ENCODE measurements around the gene RSAD2.

The RSAD2 gene

DNA sequence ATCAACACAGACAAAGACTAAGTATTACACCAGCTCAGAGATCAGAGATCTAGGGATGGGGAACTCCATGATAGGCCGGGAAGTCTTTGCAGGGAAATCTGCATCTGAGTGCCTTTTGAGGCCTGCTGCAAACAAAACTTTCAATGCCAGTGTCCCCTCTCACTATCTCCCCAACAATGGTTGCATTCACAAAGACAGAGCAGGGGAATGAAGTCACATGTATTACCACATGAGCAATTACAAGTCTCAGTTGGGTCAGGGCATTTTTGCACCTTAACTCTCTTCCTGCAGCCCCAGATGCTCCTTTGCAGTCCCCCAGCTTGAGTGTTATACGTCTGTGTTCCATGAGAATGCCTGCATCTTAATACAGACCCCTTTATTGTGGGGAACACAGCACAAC lies 37.8 kb downstream of the RSAD2 start:
- Histone ChIP-seq H3K9me3 (ENCODE audit: control insufficient read depth, low read length) (no peaks in the 10 kb centered on the region), H3K4me1 (ENCODE audit: control insufficient read depth, insufficient read depth, low read length, poor library complexity, severe bottlenecking) (peaks cover 41% of the 10 kb centered on the region), H3K27ac (ENCODE audit: insufficient read depth, low read length, poor library complexity, severe bottlenecking) (no peak overlapping the region), H3K4me3 (ENCODE audit: insufficient read depth, low read depth, low read length, poor library complexity, severe bottlenecking) (no peak overlapping the region), H3K27me3 (replicated peaks; ENCODE audit: control insufficient read depth, insufficient read depth, low read length, poor library complexity, severe bottlenecking) (no peaks in the 10 kb centered on the region), H3K36me3 (ENCODE audit: control insufficient read depth, insufficient read depth, low read length) (no peaks in the 10 kb centered on the region)
- no peak for DNase-seq

DNA sequence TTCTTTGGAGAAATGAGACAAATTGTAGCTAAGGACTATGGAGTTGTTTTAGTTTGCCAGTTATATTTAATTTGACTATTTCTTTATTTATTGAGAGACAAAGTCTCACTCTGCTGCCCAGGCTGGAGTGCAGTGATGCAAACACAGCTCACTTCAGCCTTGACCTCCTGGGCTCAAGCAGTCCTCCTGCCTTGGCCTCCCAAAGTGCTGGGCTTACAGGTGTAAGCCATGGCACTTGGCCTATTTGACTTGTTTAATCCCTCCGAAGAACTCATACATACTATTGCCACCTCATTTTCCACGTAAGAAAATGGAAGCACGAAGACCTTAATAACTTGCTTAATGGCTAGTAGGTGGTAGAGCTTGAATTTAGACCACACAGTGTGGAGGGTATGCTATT lies 38.6 kb downstream of the RSAD2 start:
- no peaks in the 10 kb centered on the region for H3K36me3 ChIP-seq (ENCODE audit: control insufficient read depth, insufficient read depth, low read length)
- DNase-seq, result no peak
- no peaks in the 10 kb centered on the region for H3K9me3 ChIP-seq (ENCODE audit: control insufficient read depth, low read length)
- H3K4me3 ChIP-seq (ENCODE audit: insufficient read depth, low read depth, low read length, poor library complexity, severe bottlenecking), result no peak overlapping the region
- peaks cover 34% of the 10 kb centered on the region for H3K4me1 ChIP-seq (ENCODE audit: control insufficient read depth, insufficient read depth, low read length, poor library complexity, severe bottlenecking)
- no peak overlapping the region for H3K27ac ChIP-seq (ENCODE audit: insufficient read depth, low read length, poor library complexity, severe bottlenecking)
- H3K27me3 ChIP-seq (replicated peaks; ENCODE audit: control insufficient read depth, insufficient read depth, low read length, poor library complexity, severe bottlenecking), result no peaks in the 10 kb centered on the region

DNA sequence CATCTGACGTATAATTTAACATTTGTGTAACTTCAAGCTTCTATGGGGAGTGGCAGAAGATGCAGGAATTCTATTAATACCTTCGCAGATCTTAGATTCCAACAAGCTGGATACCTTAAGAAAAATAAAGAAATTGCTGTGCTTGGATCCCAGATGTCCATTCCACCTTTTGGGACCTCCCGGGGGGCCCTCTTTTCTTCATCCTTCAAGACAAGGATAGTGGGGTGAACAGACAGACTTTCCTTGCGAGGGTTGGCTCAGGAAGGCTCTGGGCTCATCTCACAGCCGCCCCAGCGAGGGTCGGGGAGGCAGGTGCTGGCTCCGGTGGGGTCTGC lies 39.1 kb downstream of the RSAD2 start:
- Histone ChIP-seq H3K4me1 (ENCODE audit: control insufficient read depth, insufficient read depth, low read length, poor library complexity, severe bottlenecking) (peaks cover 34% of the 10 kb centered on the region), H3K27ac (ENCODE audit: insufficient read depth, low read length, poor library complexity, severe bottlenecking) (peak overlapping the region; percentile 28), H3K27me3 (replicated peaks; ENCODE audit: control insufficient read depth, insufficient read depth, low read length, poor library complexity, severe bottlenecking) (no peaks in the 10 kb centered on the region), H3K4me3 (ENCODE audit: insufficient read depth, low read depth, low read length, poor library complexity, severe bottlenecking) (no peak overlapping the region), H3K36me3 (ENCODE audit: control insufficient read depth, insufficient read depth, low read length) (no peaks in the 10 kb centered on the region), H3K9me3 (ENCODE audit: control insufficient read depth, low read length) (no peaks in the 10 kb centered on the region)
- no peak for DNase-seq

DNA sequence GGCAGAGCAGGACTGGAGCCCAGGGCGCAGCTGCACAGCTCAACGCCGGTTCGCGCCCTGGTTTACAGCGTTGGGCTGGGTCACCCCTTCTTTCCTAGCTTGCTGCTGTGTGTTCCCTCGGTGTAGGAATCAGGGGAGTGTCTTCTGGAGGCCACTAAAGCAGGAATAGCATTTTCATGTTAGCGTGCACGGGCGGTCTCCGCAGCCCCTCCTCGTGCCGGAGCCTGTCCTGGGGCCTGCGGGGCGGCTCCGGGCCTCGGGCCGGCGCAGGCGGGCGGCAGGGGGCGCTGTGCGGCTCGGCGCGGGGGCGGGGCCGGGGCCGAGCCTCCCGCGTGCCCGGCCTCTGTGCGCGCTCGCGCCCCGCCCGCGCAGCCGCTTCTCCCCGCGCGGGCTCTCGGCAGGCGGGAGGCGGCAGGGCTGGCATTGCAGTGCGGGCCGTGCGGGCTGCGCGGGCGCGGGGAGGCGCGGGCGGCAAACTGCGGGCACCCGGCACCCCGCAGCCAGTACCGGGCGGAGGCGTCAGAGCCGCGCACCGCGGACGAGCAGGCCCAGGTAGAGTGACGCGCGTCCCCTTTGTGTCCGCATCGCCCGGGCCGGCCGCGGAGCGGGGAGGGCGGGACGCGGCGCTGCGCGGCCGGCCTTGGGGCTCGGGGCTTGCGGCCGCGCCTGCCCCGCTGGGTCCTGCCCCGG lies 39.6 kb downstream of the RSAD2 start, which contains the start of gene RNF144A:
TSS of gene RNF144A (plus strand) at position 342 of the 690 bp plus-strand sequence. CDS start 79,515 bp downstream, outside the sequence.
- no peaks in the 10 kb centered on the region for H3K9me3 ChIP-seq (ENCODE audit: control insufficient read depth, low read length)
- peak within 1 kb of the TSS; percentile 45 for H3K27ac ChIP-seq (ENCODE audit: insufficient read depth, low read length, poor library complexity, severe bottlenecking)
- peak; percentile 44 to 57 (median 54) for DNase-seq
- H3K4me1 ChIP-seq (ENCODE audit: control insufficient read depth, insufficient read depth, low read length, poor library complexity, severe bottlenecking), result peaks cover 34% of the 10 kb centered on the region
- peak within 1 kb of the TSS; percentile 73 for H3K4me3 ChIP-seq (ENCODE audit: insufficient read depth, low read depth, low read length, poor library complexity, severe bottlenecking)
- no peaks in the 10 kb centered on the region for H3K36me3 ChIP-seq (ENCODE audit: control insufficient read depth, insufficient read depth, low read length)
- no peaks in the 10 kb centered on the region for H3K27me3 ChIP-seq (replicated peaks; ENCODE audit: control insufficient read depth, insufficient read depth, low read length, poor library complexity, severe bottlenecking)

DNA sequence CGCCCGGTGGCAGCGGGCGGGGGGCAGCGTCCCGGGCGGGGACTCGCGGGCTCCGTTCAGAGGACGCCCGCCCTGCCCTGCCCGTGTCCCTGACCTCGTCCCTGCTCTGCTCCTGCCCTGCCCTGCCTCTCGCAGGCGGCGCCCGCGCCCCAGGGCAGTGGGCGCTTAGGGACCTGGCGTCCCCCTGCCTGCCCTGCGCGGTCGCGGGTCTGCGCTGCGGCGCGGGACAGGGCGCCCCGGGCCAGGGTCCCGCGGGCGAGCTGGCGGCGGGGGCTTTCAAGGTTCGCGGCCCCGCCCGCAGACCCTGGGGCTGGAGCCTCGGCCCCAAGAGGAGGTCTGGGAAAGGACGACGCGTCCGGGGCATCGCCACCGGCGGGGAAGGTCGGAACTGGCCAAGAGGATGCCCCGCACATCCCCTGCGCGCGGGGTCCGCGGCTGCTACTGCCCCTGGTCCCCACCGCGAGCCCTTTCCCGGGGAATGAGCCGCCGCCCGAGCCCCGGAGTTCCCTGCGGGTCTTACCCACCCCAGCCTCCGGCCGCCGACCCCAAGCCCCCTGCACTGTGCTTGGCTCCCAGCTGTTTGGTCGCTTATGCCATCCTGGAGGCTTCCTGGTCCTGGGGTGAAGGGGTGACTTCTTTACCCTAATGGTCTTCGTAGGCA lies 40.3 kb downstream of the RSAD2 start:
- Histone ChIP-seq H3K4me3 (ENCODE audit: insufficient read depth, low read depth, low read length, poor library complexity, severe bottlenecking) (peak overlapping the region; percentile 73), H3K4me1 (ENCODE audit: control insufficient read depth, insufficient read depth, low read length, poor library complexity, severe bottlenecking) (peaks cover 29% of the 10 kb centered on the region), H3K9me3 (ENCODE audit: control insufficient read depth, low read length) (no peaks in the 10 kb centered on the region), H3K27me3 (replicated peaks; ENCODE audit: control insufficient read depth, insufficient read depth, low read length, poor library complexity, severe bottlenecking) (no peaks in the 10 kb centered on the region), H3K36me3 (ENCODE audit: control insufficient read depth, insufficient read depth, low read length) (no peaks in the 10 kb centered on the region), H3K27ac (ENCODE audit: insufficient read depth, low read length, poor library complexity, severe bottlenecking) (peak overlapping the region; percentile 45)
- DNase-seq, result no peak

DNA sequence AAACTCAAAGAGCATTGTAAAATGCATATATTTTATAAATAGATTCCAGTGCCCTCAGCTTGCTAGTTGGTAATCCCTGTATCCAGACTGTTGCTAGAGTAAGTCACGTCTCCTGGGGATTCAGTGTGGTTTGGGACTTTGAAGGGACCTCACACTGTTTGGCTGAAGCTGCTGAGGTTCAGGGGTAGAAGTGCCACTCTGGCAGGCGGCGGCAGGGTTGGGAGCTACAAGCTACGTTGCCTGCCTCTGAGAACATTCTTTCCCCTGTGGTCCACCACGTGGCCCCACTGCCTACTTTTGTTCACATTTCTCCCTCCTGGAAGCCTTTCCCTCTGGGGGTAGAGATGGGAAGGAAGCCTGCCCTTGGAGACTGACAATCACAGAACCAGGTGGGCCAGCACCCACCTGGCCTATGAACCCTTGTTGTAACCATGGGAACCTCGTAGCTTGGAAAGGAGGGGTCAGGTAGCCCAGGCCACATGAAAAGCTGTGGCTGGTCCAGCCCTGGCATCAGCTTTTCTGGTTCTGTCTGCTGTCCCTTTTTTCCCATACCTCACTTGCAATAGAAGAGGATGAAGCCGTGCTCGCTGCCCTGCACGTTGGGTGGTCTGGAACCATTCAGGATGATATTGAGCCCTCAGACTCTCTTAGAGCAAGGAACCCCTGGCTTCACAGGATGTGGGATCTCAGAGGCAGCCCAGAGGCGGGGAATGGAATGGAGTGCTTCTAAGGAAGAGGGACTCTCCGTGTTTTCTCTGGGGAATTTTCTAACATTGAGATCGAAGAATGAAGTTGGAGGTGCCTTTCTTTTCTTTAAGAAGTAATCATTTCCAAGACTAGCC lies 42.5 kb downstream of the RSAD2 start:
- no peaks in the 10 kb centered on the region for H3K27me3 ChIP-seq (replicated peaks; ENCODE audit: control insufficient read depth, insufficient read depth, low read length, poor library complexity, severe bottlenecking)
- H3K4me3 ChIP-seq (ENCODE audit: insufficient read depth, low read depth, low read length, poor library complexity, severe bottlenecking), result no peak overlapping the region
- H3K4me1 ChIP-seq (ENCODE audit: control insufficient read depth, insufficient read depth, low read length, poor library complexity, severe bottlenecking), result peaks cover 26% of the 10 kb centered on the region
- no peak for DNase-seq
- H3K36me3 ChIP-seq (ENCODE audit: control insufficient read depth, insufficient read depth, low read length), result no peaks in the 10 kb centered on the region
- H3K27ac ChIP-seq (ENCODE audit: insufficient read depth, low read length, poor library complexity, severe bottlenecking), result no peak overlapping the region
- H3K9me3 ChIP-seq (ENCODE audit: control insufficient read depth, low read length), result no peaks in the 10 kb centered on the region

DNA sequence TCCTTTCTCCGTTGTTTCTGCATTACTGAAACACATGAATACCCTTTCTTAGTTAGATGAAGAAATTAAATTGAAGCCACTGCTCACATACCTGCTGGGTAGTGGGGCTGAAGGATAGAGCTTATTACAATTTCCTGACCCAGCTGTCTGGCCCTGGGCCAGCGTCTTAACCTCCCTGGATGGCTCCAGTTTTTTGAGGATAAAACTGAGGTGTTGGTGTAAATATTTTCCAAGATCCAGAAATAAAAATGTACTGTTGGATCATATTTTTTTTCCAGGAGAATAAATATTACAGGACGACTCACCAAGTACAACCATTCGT lies 43.1 kb downstream of the RSAD2 start:
- Histone ChIP-seq H3K27ac (ENCODE audit: insufficient read depth, low read length, poor library complexity, severe bottlenecking) (no peak overlapping the region), H3K9me3 (ENCODE audit: control insufficient read depth, low read length) (no peaks in the 10 kb centered on the region), H3K36me3 (ENCODE audit: control insufficient read depth, insufficient read depth, low read length) (no peaks in the 10 kb centered on the region), H3K4me1 (ENCODE audit: control insufficient read depth, insufficient read depth, low read length, poor library complexity, severe bottlenecking) (peaks cover 26% of the 10 kb centered on the region), H3K4me3 (ENCODE audit: insufficient read depth, low read depth, low read length, poor library complexity, severe bottlenecking) (no peak overlapping the region), H3K27me3 (replicated peaks; ENCODE audit: control insufficient read depth, insufficient read depth, low read length, poor library complexity, severe bottlenecking) (no peaks in the 10 kb centered on the region)
- DNase-seq, result no peak

DNA sequence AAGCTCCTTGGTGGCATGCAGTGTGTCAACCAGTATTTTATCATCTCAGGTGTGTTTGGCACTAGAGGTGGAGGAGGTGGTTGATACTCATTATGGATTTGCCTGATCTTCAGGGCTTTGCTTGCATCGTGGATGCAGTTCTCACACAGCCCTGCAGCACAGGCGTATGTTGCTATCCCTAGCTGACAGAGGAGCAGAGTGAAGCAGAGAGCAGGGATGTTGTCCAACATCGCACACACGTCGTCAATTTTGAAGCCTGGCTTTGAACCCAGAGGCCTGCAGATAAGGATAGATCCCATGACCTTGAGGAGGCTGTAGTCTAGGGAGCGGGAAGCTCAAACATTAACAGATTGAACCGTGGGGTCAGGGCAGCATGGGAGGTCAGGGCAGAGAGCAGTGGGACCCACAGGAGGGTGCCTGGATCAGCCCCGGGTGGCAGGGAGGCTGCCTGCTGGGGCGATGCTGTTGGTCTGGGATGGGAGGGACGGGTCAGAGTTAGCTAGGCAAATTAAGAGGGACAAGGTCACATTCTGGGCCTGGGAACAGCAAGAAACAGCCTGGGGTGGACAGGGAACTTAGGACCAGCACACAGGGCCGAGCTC lies 43.8 kb downstream of the RSAD2 start:
- H3K27ac ChIP-seq (ENCODE audit: insufficient read depth, low read length, poor library complexity, severe bottlenecking), result no peak overlapping the region
- DNase-seq, result no peak
- no peaks in the 10 kb centered on the region for H3K27me3 ChIP-seq (replicated peaks; ENCODE audit: control insufficient read depth, insufficient read depth, low read length, poor library complexity, severe bottlenecking)
- peaks cover 26% of the 10 kb centered on the region for H3K4me1 ChIP-seq (ENCODE audit: control insufficient read depth, insufficient read depth, low read length, poor library complexity, severe bottlenecking)
- no peak overlapping the region for H3K4me3 ChIP-seq (ENCODE audit: insufficient read depth, low read depth, low read length, poor library complexity, severe bottlenecking)
- no peaks in the 10 kb centered on the region for H3K36me3 ChIP-seq (ENCODE audit: control insufficient read depth, insufficient read depth, low read length)
- no peaks in the 10 kb centered on the region for H3K9me3 ChIP-seq (ENCODE audit: control insufficient read depth, low read length)

DNA sequence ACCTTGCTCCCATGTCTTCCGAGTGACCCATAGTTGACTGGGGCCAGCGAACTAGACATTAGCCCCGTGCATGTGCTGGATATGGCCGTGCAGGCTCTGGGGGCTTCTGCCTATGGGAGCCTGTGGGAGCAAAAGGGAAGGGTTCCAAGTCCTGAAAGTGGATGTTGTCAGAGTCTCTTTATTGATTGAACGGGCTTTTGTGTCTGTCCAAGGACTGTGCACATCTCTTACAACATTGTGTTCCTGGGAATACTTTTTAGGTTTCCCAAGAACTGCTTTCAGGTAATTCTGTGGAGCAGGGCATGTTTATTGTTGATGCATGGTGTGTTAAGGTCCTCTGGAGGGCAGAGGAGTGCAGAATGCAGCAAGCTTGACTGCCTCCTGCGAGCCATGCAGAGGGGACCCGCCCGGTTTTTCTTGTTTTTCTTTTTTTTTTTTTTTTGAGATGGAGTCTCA lies 44.7 kb downstream of the RSAD2 start:
- Histone ChIP-seq H3K9me3 (ENCODE audit: control insufficient read depth, low read length) (no peaks in the 10 kb centered on the region), H3K4me3 (ENCODE audit: insufficient read depth, low read depth, low read length, poor library complexity, severe bottlenecking) (no peak overlapping the region), H3K27ac (ENCODE audit: insufficient read depth, low read length, poor library complexity, severe bottlenecking) (no peak overlapping the region), H3K27me3 (replicated peaks; ENCODE audit: control insufficient read depth, insufficient read depth, low read length, poor library complexity, severe bottlenecking) (no peaks in the 10 kb centered on the region), H3K36me3 (ENCODE audit: control insufficient read depth, insufficient read depth, low read length) (no peaks in the 10 kb centered on the region), H3K4me1 (ENCODE audit: control insufficient read depth, insufficient read depth, low read length, poor library complexity, severe bottlenecking) (peaks cover 23% of the 10 kb centered on the region)
- no peak for DNase-seq

All from effector memory CD4-positive, alpha-beta T cell (primary cell).